HCT116 (cell line): Measurements from ENCODE around the gene EVA1A. TPM values are rescaled to one million over a fixed set of nuclear protein-coding genes. Genes with fewer than 3 reads are reported as not detected.

Experiments used
- ATAC-seq: fragments of 200-7000 bp; cut with Tn5 transposase; 2 replicates; pipeline ENCODE4 v1.9.1; 2020; ENCODE audit warnings: mild to moderate bottlenecking, moderate library complexity
- BruUV-seq: library from RNA; stranded (reverse); fragments of 400-500 nt; replicated peaks from 2 replicates; lab custom pipeline; 2021; lab: Mats Ljungman, UMichigan
- CTCF ChIA-PET: fragments of 300-600 bp; sonication (Branson Sonifier 250); formaldehyde crosslinking; loops from one replicate; lab custom pipeline; 2021; ENCODE audit warnings: antibody characterized with exemption; lab: Charles Lee
- POLR2A ChIA-PET: fragments of 300-600, 350-600 bp; sonication (Branson Sonifier 250); formaldehyde crosslinking; loops from one replicate; lab custom pipeline; 2021; ENCODE audit warnings: antibody characterized with exemption; lab: Charles Lee
- RAD21 ChIA-PET, 2 experiments: fragments of 300-600 bp; sonication (Branson Sonifier 250); formaldehyde crosslinking; loops; one replicate each; lab custom pipeline; 2023; ENCODE audit warnings: low total read pairs in 2 of 2; ENCODE audit not compliant: uncharacterized antibody in 2 of 2, unreplicated experiment in 2 of 2, low non-redundant PET in 1 of 2; lab: Charles Lee
- DNase-seq: peaks from one replicate; pipeline ENCODE4 v3.0.0-alpha.2; 2010; ENCODE audit warnings: low read depth, low spot score
- H2AFZ ChIP-seq: fragments of 200-600 bp; shearing (Covaris generic), sonication (generic); 2 replicates; pipeline ENCODE4 v1.6.1; 2017; ENCODE audit warnings: low read depth, mixed run types, mixed read lengths, antibody characterized with exemption, low read length; ENCODE audit not compliant: poor library complexity, severe bottlenecking
- H3K27ac ChIP-seq: 2 replicates; pipeline ENCODE4 v1.5.1; 2012; ENCODE audit warnings: low read depth, low read length
- H3K27me3 ChIP-seq: fragments of 200-600 bp; sonication (generic); 2 replicates; pipeline ENCODE4 v1.6.1; 2016; ENCODE audit warnings: mixed run types, low read length, mixed read lengths; ENCODE audit not compliant: insufficient read depth
- H3K36me3 ChIP-seq, 2 experiments: fragments of 200-500 bp in 1 of 2; fragments of 200-600 bp in 1 of 2; sonication (Bioruptor generic) in 1 of 2; sonication (generic) in 1 of 2; 2 replicates each; pipeline versions ENCODE4 v1.5.1 to v1.6.1; 2014 to 2016; ENCODE audit warnings: low read length in 2 of 2, inconsistent platforms in 1 of 2, mixed read lengths in 1 of 2, mixed run types in 1 of 2; ENCODE audit not compliant: insufficient read depth in 2 of 2, control insufficient read depth in 1 of 2
- H3K4me1 ChIP-seq, 2 experiments: fragments of 200-600 bp in 1 of 2; sonication (generic) in 1 of 2; 2 replicates each; pipeline versions ENCODE4 v1.5.1 to v1.6.1; 2012 to 2017; ENCODE audit warnings: low read length in 2 of 2, inconsistent platforms in 1 of 2, mild to moderate bottlenecking in 1 of 2, mixed read lengths in 1 of 2, mixed run types in 1 of 2, moderate library complexity in 1 of 2; ENCODE audit not compliant: insufficient read depth in 2 of 2, control insufficient read depth in 1 of 2
- H3K4me2 ChIP-seq: fragments of 200-600 bp; sonication (generic); 2 replicates; pipeline ENCODE4 v1.6.1; 2017; ENCODE audit warnings: mixed run types, low read length, mixed read lengths
- H3K4me3 ChIP-seq, 2 experiments: fragments of 200-600 bp in 1 of 2; sonication (generic) in 1 of 2; replicated peaks in 1 of 2; 2 replicates each; pipeline ENCODE4 v1.5.1; 2011 to 2016; ENCODE audit warnings: low read length in 2 of 2, control low read depth in 1 of 2, low read depth in 1 of 2, mild to moderate bottlenecking in 1 of 2, mixed read lengths in 1 of 2, mixed run types in 1 of 2
- H3K79me2 ChIP-seq: fragments of 200-600 bp; sonication (generic); 2 replicates; pipeline ENCODE4 v1.6.1; 2017; ENCODE audit warnings: mild to moderate bottlenecking, mixed run types, low read length, moderate library complexity, mixed read lengths; ENCODE audit not compliant: insufficient read depth
- H3K9ac ChIP-seq: fragments of 200-600 bp; sonication (generic); 2 replicates; pipeline ENCODE4 v1.6.1; 2016; ENCODE audit warnings: low read length, mixed read lengths
- H3K9me2 ChIP-seq: fragments of 200-600 bp; sonication (generic), shearing (Covaris generic); 2 replicates; pipeline ENCODE4 v1.6.1; 2017; ENCODE audit warnings: mixed run types, mild to moderate bottlenecking, moderate library complexity; ENCODE audit not compliant: insufficient read depth
- H3K9me3 ChIP-seq, 2 experiments: fragments of 200-500 bp in 1 of 2; fragments of 200-600 bp in 1 of 2; sonication (Bioruptor generic) in 1 of 2; sonication (generic) in 1 of 2; 2 replicates each; pipeline ENCODE4 v1.6.1; 2014 to 2017; ENCODE audit warnings: low read length in 2 of 2, mixed read lengths in 2 of 2, inconsistent platforms in 1 of 2, low read depth in 1 of 2, mild to moderate bottlenecking in 1 of 2, mixed run types in 1 of 2, moderate library complexity in 1 of 2; ENCODE audit not compliant: control insufficient read depth in 1 of 2, insufficient read depth in 1 of 2
- H4K20me1 ChIP-seq: fragments of 200-600 bp; sonication (generic), shearing (Covaris generic); 2 replicates; pipeline ENCODE4 v1.6.1; 2017; ENCODE audit warnings: mixed run types, mild to moderate bottlenecking, moderate library complexity; ENCODE audit not compliant: insufficient read depth
- ATF3 ChIP-seq: IDR thresholded peaks from 2 replicates; pipeline ENCODE4 v1.6.1; 2012
- CBX3 ChIP-seq: IDR thresholded peaks from 2 replicates; pipeline ENCODE4 v1.6.1; 2012; ENCODE audit warnings: low read depth
- CEBPB ChIP-seq: IDR thresholded peaks from 2 replicates; pipeline ENCODE4 v1.6.1; 2012; ENCODE audit warnings: low read depth
- ELF1 ChIP-seq: IDR thresholded peaks from 2 replicates; pipeline ENCODE4 v1.6.1; 2012; ENCODE audit warnings: low read depth, borderline replicate concordance
- EZH2 ChIP-seq: fragments of 200-600 bp; sonication (generic); IDR thresholded peaks from 2 replicates; pipeline ENCODE4 v1.6.1; 2017; ENCODE audit warnings: antibody characterized with exemption, mixed run types
- EZH2phosphoT487 ChIP-seq: fragments of 200-600 bp; IDR thresholded peaks from 2 replicates; pipeline ENCODE4 v1.6.1; 2018; ENCODE audit warnings: antibody characterized with exemption, borderline replicate concordance
- FOSL1 ChIP-seq: IDR thresholded peaks from 2 replicates; pipeline ENCODE4 v1.6.1; 2012; ENCODE audit warnings: low read depth
- JUND ChIP-seq: IDR thresholded peaks from 2 replicates; pipeline ENCODE4 v1.6.1; 2012
- POLR2A ChIP-seq: IDR thresholded peaks from 2 replicates; pipeline ENCODE4 v1.7.0; 2011; ENCODE audit warnings: borderline replicate concordance; ENCODE audit not compliant: insufficient read depth, insufficient read length; ENCODE audit errors: extremely low read depth
- POLR2AphosphoS5 ChIP-seq: IDR thresholded peaks from 2 replicates; pipeline ENCODE4 v1.6.1; 2011; ENCODE audit warnings: mild to moderate bottlenecking, low read depth, low read length, moderate library complexity
- SIN3A ChIP-seq: IDR thresholded peaks from 2 replicates; pipeline ENCODE4 v1.6.1; 2012; ENCODE audit warnings: low read depth
- SP1 ChIP-seq: IDR thresholded peaks from 2 replicates; pipeline ENCODE4 v1.6.1; 2012; ENCODE audit warnings: low read depth
- SRF ChIP-seq: IDR thresholded peaks from 2 replicates; pipeline ENCODE4 v1.6.1; 2012; ENCODE audit warnings: low read depth
- TCF7L2 ChIP-seq: IDR thresholded peaks from 2 replicates; pipeline ENCODE4 v1.7.0; 2011; ENCODE audit warnings: borderline replicate concordance, inconsistent platforms; ENCODE audit not compliant: insufficient read depth, insufficient read length; ENCODE audit errors: extremely low read depth
- YY1 ChIP-seq: IDR thresholded peaks from 2 replicates; pipeline ENCODE4 v1.6.1; 2011; ENCODE audit warnings: low read length, low read depth, moderate library complexity, mild to moderate bottlenecking; ENCODE audit not compliant: insufficient replicate concordance; ENCODE audit errors: extremely low read depth
- ZBTB33 ChIP-seq: IDR thresholded peaks from 2 replicates; pipeline ENCODE4 v1.6.1; 2011; ENCODE audit warnings: mild to moderate bottlenecking, low read length, moderate library complexity; ENCODE audit not compliant: insufficient replicate concordance; ENCODE audit errors: extremely low read depth
- ZFX ChIP-seq: fragments of 450-650 bp; IDR thresholded peaks from 2 replicates; pipeline ENCODE4 v1.6.1; 2017
- ZNF274 ChIP-seq: fragments of 200-500 bp; sonication (Bioruptor generic); IDR thresholded peaks from 2 replicates; pipeline ENCODE4 v1.6.1; 2014; ENCODE audit warnings: mild to moderate bottlenecking, low read depth, low read length, inconsistent platforms
- intact Hi-C: fragments of 100-400 bp; cut with micrococcal nuclease; formaldehyde crosslinking; loops from 2 replicates; pipeline ENCODE4 v1.10.0; 2022
- total RNA-seq: library from RNA; stranded (reverse); gene quantifications from one replicate; pipeline ENCODE4 v1.2.1, GENCODE V29; 2021; ENCODE audit not compliant: unreplicated experiment

EVA1A gene
- total RNA-seq, 1 experiment from 2014 or later, result 2.8 TPM

GRCh38 chr2:75539955-75540716 is 20.6 kb downstream of the EVA1A start:
- Histone ChIP-seq H4K20me1 (no peaks in the 10 kb centered on the region), H3K36me3 (no peaks in the 10 kb centered on the region), H3K4me3 (no peak overlapping the region), H3K4me2 (no peak overlapping the region), H3K27me3 (peaks cover 8% of the 10 kb centered on the region; the same call in 1 of the 2 replicates), H3K79me2 (no peaks in the 10 kb centered on the region), H3K4me1 (no peaks in the 10 kb centered on the region), H3K9ac (no peak overlapping the region), H3K27ac (no peak overlapping the region), H3K9me3 (no peaks in the 10 kb centered on the region), H3K9me2 (no peaks in the 10 kb centered on the region), H2AFZ (no peak overlapping the region)
- ChIA-PET POLR2A (no interaction called here), RAD21 (no interaction called here), CTCF (no interaction called here)
- intact Hi-C loops, result no loop called here
- ATAC-seq (no peak), DNase-seq (no peak)
- no TSS peak for BruUV-seq
- no peak for TF ChIP-seq SP1

- ChIA-PET CTCF (no interaction called here), RAD21 (no interaction called here)
- no peak for TF ChIP-seq SP1
- TF ChIP-seq JUND, result no peak
- TF ChIP-seq YY1, result no peak
- no peak for TF ChIP-seq SRF
- TF ChIP-seq POLR2AphosphoS5, result no peak
- TF ChIP-seq POLR2A, result no peak
- TF ChIP-seq CBX3, result no peak
- no peak for TF ChIP-seq ZNF274
- no peak for TF ChIP-seq SIN3A
- TF ChIP-seq ELF1, result no peak
- TF ChIP-seq ZBTB33, result no peak
- TF ChIP-seq CEBPB, result no peak
- no peak for TF ChIP-seq EZH2
- no peak for TF ChIP-seq EZH2phosphoT487
- no peak for TF ChIP-seq FOSL1
- no peak for TF ChIP-seq ATF3
- no peak for TF ChIP-seq TCF7L2
- TF ChIP-seq ZFX, result no peak
Observed at GRCh38 chr2:75538521-75539490, 21.9 kb downstream of the EVA1A start.

More at GRCh38 chr2:75538521-75539490, 21.9 kb downstream of the EVA1A start:
- no TSS peak for BruUV-seq
- Histone ChIP-seq H3K79me2 (no peaks in the 10 kb centered on the region), H3K9me3 (no peaks in the 10 kb centered on the region), H3K4me3 (no peak overlapping the region), H3K9ac (no peak overlapping the region), H3K4me1 (no peaks in the 10 kb centered on the region), H3K27ac (no peak overlapping the region), H3K27me3 (peaks cover 8% of the 10 kb centered on the region; the same call in 1 of the 2 replicates), H3K9me2 (no peaks in the 10 kb centered on the region), H2AFZ (no peak overlapping the region), H3K36me3 (no peaks in the 10 kb centered on the region), H3K4me2 (no peak overlapping the region), H4K20me1 (no peaks in the 10 kb centered on the region)
- DNase-seq (no peak), ATAC-seq (no peak)
- intact Hi-C loops, result no loop called here
- POLR2A ChIA-PET, result no interaction called here
